Skeletal muscle cell (primary cell): ENCODE results near the gene OBP2B.
"Not testable (repeated sequence)": the region's sequence is repeated elsewhere in the genome, so short reads cannot be mapped to it uniquely, and the experiment has no call there.

Source experiments
- DNase-seq: peaks from one replicate; pipeline ENCODE4 v3.0.0-alpha.2; 2010; ENCODE audit warnings: low read depth
- H3K4me3 ChIP-seq: 2 replicates; pipeline ENCODE4 v1.5.1; 2011; ENCODE audit warnings: low read depth, mild to moderate bottlenecking, control low read depth, low read length, moderate library complexity

OBP2B gene

GRCh38 chr9:133225171-133226011 lies 16.3 kb upstream of the OBP2B start:
- no peak for DNase-seq

GRCh38 chr9:133224762-133225161 lies 15.7 kb upstream of the OBP2B start:
- H3K4me3 ChIP-seq: no peak overlapping the region
- DNase-seq: no peak

More at GRCh38 chr9:133225171-133226011, 16.3 kb upstream of the OBP2B start:
- no peak overlapping the region for H3K4me3 ChIP-seq

- H3K4me3 ChIP-seq, DNase-seq: not testable (repeated sequence)
These were observed 14.2 kb upstream of the OBP2B start for GRCh38 chr9:133223159-133223756.

GRCh38 chr9:133221994-133222393 lies 12.9 kb upstream of the OBP2B start:
- H3K4me3 ChIP-seq, DNase-seq: not testable (repeated sequence)

GRCh38 chr9:133221177-133221809 lies 12.2 kb upstream of the OBP2B start:
- no peak for DNase-seq

GRCh38 chr9:133218049-133218975 lies 9.3 kb upstream of the OBP2B start:
- not testable (repeated sequence) for DNase-seq, H3K4me3 ChIP-seq

More at GRCh38 chr9:133221177-133221809, 12.2 kb upstream of the OBP2B start:
- H3K4me3 ChIP-seq: no peak overlapping the region

- not testable (repeated sequence) for DNase-seq
These were observed 8.4 kb upstream of the OBP2B start for GRCh38 chr9:133217333-133217988.

GRCh38 chr9:133214276-133214675 lies 5.2 kb upstream of the OBP2B start:
- not testable (repeated sequence) for DNase-seq, H3K4me3 ChIP-seq

More at GRCh38 chr9:133217333-133217988, 8.4 kb upstream of the OBP2B start:
- H3K4me3 ChIP-seq: not testable (repeated sequence)

GRCh38 chr9:133210609-133211008 lies 1.6 kb upstream of the OBP2B start:
- no peak overlapping the region for H3K4me3 ChIP-seq
- DNase-seq: no peak

GRCh38 chr9:133210202-133210532 lies 1.1 kb upstream of the OBP2B start:
- no peak for DNase-seq

GRCh38 chr9:133209327-133210201 lies 514 bp upstream of the OBP2B start:
- H3K4me3 ChIP-seq, DNase-seq: not testable (repeated sequence)

More at GRCh38 chr9:133210202-133210532, 1.1 kb upstream of the OBP2B start:
- no peak overlapping the region for H3K4me3 ChIP-seq

GRCh38 chr9:133208171-133208879 lies 725 bp downstream of the OBP2B start:
- DNase-seq, H3K4me3 ChIP-seq: not testable (repeated sequence)

GRCh38 chr9:133207540-133208170 lies 1.4 kb downstream of the OBP2B start:
- DNase-seq: no peak
- no peak overlapping the region for H3K4me3 ChIP-seq

GRCh38 chr9:133207021-133207531 lies 2.0 kb downstream of the OBP2B start:
- no peak overlapping the region for H3K4me3 ChIP-seq
- DNase-seq: no peak

- H3K4me3 ChIP-seq: no peak overlapping the region
- DNase-seq: no peak
These were observed 2.8 kb downstream of the OBP2B start for GRCh38 chr9:133205996-133206931.

GRCh38 chr9:133205481-133205887 lies 3.6 kb downstream of the OBP2B start:
- not testable (repeated sequence) for DNase-seq, H3K4me3 ChIP-seq
